OCI-LY3 (cell line): ENCODE results near the gene GRID1.

Experiments
- EZH2phosphoT487 ChIP-seq: fragments of 200-600 bp; shearing (Covaris generic); IDR thresholded peaks from 2 replicates; pipeline ENCODE4 v1.6.1; 2018; ENCODE audit warnings: antibody characterized with exemption, mixed run types, low read depth
- TF ChIP-seq, protein P1 (sequence below): fragments of 200-600, 300-600 bp; sonication (generic); IDR thresholded peaks from 2 replicates; pipeline ENCODE4 v1.5.1; 2014; ENCODE audit warnings: antibody characterized with exemption, low read length, low read depth

DNA sequence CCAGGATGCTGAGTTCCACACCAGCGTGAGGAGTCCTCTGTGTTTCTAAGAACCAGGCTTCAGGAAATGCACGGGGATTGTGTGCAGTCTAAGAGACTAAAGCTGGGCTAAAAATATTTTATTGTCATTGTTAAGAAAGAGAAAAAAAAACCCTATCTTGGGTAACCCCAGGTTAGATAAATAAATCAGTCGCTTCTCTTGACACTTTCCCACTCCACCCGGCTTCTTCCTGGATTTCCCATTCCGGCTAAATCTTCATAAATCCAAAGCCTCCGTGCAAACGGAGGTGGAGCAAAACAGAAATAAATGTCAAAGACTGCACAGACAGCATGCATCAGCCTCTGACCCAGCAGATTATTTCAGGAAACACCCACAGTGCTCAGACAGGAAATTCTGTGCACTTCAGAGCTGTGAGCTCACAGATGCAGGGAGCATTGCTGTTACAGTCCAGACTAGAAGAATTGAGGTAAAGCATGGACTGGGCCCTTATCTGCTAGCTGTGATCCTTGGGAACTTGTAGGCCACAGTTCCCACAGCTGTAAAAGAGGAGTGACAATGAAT lies 44.8 kb upstream of the GRID1 start:
- TF ChIP-seq, protein P1, sequence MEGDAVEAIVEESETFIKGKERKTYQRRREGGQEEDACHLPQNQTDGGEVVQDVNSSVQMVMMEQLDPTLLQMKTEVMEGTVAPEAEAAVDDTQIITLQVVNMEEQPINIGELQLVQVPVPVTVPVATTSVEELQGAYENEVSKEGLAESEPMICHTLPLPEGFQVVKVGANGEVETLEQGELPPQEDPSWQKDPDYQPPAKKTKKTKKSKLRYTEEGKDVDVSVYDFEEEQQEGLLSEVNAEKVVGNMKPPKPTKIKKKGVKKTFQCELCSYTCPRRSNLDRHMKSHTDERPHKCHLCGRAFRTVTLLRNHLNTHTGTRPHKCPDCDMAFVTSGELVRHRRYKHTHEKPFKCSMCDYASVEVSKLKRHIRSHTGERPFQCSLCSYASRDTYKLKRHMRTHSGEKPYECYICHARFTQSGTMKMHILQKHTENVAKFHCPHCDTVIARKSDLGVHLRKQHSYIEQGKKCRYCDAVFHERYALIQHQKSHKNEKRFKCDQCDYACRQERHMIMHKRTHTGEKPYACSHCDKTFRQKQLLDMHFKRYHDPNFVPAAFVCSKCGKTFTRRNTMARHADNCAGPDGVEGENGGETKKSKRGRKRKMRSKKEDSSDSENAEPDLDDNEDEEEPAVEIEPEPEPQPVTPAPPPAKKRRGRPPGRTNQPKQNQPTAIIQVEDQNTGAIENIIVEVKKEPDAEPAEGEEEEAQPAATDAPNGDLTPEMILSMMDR = no peak
- no peak for TF ChIP-seq EZH2phosphoT487
